ENCODE measurements around the gene SCUBE1.
A peak's percentile ranks its signal among the peaks of the same experiment; 100 is the strongest.

The SCUBE1 gene

DNA sequence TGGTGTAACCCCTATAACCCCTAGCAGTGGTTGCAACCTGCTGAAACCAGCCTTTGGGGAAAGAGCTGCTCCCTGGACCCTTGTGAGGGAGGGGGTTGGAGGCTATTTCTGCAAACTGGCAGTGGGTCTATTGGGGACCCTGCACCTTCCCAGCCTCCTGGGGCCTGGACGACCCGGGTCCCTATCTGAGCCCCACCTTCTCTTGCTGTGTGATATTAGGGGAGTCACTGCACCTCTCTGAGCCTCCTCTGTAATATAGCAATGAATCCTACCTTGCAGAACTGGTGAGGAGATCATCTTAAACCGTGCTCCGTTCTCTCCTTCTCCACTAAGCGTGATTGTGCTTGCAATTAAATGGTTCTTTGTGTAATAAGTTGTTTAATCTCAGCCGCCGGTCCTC is 44.6 kb upstream of the SCUBE1 start:
- H3K4me3 ChIP-seq (ENCODE audit: low read depth, low read length) = no peak overlapping the region
- no peak for DNase-seq (ENCODE audit: low read depth)
- TF ChIP-seq, protein P1, sequence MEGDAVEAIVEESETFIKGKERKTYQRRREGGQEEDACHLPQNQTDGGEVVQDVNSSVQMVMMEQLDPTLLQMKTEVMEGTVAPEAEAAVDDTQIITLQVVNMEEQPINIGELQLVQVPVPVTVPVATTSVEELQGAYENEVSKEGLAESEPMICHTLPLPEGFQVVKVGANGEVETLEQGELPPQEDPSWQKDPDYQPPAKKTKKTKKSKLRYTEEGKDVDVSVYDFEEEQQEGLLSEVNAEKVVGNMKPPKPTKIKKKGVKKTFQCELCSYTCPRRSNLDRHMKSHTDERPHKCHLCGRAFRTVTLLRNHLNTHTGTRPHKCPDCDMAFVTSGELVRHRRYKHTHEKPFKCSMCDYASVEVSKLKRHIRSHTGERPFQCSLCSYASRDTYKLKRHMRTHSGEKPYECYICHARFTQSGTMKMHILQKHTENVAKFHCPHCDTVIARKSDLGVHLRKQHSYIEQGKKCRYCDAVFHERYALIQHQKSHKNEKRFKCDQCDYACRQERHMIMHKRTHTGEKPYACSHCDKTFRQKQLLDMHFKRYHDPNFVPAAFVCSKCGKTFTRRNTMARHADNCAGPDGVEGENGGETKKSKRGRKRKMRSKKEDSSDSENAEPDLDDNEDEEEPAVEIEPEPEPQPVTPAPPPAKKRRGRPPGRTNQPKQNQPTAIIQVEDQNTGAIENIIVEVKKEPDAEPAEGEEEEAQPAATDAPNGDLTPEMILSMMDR (IDR thresholded peaks at IDR 0.05; ENCODE audit: control insufficient read depth, extremely low read depth, insufficient read depth) = no peak

DNA sequence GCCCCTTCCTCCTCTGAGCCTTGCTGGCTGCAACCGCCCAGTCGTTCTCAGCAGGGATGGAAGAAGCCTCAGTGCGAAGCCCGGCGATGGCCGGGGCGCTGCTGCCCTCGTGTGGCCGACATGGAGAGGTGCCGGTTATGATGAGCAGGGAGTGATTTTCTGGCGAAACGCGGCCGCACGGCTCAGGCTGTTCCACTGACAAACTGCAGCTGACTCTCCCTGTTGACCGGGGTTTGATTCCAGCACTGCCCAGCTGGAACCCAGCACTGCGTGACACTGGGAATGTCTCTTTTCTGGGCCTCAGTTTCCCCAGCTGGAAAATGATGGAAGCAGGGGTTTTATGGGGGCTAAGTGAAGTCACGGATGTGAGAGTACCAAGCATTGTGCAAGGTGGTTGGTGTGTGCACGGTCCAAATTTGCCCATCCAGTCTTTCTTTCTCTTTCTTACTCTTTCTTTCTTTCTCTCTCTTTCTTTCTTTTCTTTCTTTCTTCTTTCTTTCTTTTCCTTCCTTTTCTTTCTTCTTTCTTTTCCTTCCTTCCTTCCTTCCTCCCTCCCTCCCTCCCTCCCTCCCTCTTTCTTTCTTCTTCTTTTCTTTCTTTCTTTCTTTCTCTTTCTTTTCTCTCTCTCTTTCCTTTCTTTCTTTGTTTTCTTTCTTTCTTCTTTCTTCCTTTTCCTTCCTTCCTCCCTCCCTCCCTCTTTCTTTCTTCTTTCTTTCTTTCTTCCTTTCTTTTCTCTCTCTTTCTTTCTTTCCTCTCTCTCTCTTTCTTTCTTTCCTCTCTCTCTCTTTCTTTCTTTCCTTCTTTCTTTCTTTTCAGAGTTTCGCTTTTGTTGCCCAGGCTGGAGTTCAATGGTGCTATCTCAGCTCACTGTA is 42.8 kb upstream of the SCUBE1 start:
- TF ChIP-seq, protein P1 (IDR thresholded peaks at IDR 0.05; ENCODE audit: control insufficient read depth, extremely low read depth, insufficient read depth) = peak; percentile 87
- H3K4me3 ChIP-seq (ENCODE audit: low read depth, low read length) = no peak overlapping the region
- peak; percentile 11 for DNase-seq (ENCODE audit: low read depth)

DNA sequence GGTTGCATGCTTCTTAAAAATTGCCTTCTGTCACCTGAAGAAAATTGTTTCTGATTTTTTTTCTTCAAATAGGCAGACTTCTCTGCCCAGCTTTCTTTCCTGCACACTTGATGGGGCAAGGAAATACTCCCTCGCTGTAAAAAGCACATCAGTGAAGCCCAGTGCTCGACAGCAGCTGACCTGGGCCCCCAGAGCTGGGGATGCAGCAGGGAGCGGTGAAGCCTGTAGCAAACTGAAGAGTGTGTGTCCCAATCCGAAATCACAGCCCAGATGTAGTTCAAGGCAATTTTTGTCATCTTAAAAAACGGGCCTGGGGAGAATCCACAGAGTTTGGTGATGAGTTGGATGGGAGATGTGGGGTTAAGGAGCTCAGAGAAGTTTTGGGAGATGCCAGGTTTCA is 41.7 kb upstream of the SCUBE1 start:
- TF ChIP-seq, protein P1 (IDR thresholded peaks at IDR 0.05; ENCODE audit: control insufficient read depth, extremely low read depth, insufficient read depth) = no peak
- no peak for DNase-seq (ENCODE audit: low read depth)
- no peak overlapping the region for H3K4me3 ChIP-seq (ENCODE audit: low read depth, low read length)

DNA sequence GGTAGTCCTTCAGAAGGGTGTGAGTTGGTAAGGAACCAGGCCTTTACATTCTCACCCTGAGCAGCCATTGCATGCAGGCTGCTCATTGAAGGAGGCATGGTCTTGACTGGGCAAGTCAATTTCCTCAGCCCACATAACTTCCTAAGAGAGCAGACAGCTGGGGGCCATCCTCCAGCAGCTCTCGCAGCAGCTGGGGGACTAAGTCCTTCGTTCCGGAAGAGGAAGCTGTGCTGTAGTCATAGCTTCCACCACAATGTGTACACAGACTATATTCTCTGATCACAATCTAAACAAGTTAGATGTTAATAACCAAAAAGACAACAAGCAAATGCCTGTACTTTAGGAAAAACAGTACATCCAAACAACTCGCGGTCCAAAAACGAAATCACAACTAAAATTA is 38.5 kb upstream of the SCUBE1 start:
- no peak overlapping the region for H3K4me3 ChIP-seq (ENCODE audit: low read depth, low read length)
- TF ChIP-seq, protein P1 (IDR thresholded peaks at IDR 0.05; ENCODE audit: control insufficient read depth, extremely low read depth, insufficient read depth) = no peak
- no peak for DNase-seq (ENCODE audit: low read depth)

DNA sequence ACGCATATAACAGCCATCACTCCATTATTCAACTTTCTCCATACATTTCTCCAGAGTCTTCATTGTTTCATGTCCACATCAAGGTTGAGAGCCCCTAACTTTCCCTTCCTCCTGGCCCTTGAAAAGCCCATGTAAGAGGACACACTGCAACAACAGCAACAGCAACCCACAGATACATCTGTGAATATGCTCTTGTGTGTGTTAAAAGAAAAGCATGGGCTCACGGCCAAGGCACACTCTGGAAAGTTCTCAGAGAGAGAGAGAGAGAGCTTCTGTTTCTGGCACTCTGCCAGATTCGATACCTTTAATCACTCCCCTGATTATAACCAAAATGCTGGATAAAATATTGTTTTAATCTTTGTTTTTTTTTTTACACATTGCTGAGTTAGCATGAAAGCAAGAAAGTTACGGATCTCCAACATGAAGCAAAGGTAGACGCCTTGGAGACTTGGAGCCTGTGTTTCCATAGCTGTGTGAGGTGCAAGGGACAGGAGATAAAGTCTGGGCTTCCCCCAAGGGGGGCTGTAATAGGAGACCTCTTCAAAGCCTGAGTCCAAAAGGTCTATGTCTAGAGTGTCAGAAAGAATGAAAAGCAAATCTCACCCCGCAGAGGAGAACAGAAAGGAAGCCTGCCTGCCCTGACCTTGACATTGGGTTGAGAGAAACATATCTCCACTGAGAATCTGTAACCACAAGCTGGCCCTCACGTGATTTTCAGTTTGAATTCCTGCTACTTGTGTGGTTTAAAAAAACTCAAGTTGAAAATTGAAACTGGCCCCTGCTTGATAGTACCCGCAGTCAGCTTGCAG is 34.9 kb upstream of the SCUBE1 start:
- TF ChIP-seq, protein P1 (IDR thresholded peaks at IDR 0.05; ENCODE audit: control insufficient read depth, extremely low read depth, insufficient read depth) = no peak
- DNase-seq (ENCODE audit: low read depth) = peak; percentile 22
- H3K4me3 ChIP-seq (ENCODE audit: low read depth, low read length) = no peak overlapping the region

DNA sequence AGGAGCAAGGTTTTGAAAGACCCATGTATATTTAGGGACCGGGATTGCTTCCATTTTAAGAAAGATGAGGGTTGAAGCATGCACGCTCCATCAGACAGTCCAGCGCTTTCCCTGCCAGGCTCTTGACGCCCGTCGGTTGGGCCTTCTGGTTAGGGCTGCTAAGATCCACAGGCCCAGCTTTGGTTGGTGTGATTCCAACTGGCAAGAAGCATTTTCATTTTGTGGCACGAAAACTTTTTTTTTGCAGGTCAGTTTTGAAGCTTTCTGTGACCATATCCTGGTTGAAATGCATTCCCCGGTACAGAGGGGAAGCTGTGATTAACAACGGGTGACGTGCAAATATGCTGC is 34.4 kb upstream of the SCUBE1 start:
- TF ChIP-seq, protein P1 (IDR thresholded peaks at IDR 0.05; ENCODE audit: control insufficient read depth, extremely low read depth, insufficient read depth) = no peak
- DNase-seq (ENCODE audit: low read depth) = no peak
- H3K4me3 ChIP-seq (ENCODE audit: low read depth, low read length) = no peak overlapping the region

Data from LNCaP clone FGC (cell line).